ENCODE results near the gene FBXO45.

DNA sequence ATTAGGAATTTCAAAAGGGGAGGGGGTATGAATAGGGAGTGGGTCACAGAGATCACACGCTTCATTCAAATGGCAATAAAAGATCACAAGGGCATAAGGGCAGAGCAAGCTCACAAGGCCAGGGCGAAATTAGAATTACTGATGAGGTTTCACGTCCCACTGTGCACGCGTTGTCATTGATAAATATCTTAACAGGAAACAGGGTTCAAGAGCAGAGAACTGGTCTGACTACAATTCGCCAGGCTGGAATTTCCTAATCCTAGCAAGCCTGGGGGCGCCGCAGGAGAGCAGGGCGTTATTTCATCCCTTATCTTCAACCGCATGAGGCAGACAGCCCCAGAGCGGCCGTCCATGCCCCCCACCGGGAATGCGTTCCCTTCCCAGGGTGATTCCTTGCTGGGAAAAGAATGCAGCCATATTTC, 35.2 kb upstream of the FBXO45 start:
- TF ChIP-seq, protein P1, sequence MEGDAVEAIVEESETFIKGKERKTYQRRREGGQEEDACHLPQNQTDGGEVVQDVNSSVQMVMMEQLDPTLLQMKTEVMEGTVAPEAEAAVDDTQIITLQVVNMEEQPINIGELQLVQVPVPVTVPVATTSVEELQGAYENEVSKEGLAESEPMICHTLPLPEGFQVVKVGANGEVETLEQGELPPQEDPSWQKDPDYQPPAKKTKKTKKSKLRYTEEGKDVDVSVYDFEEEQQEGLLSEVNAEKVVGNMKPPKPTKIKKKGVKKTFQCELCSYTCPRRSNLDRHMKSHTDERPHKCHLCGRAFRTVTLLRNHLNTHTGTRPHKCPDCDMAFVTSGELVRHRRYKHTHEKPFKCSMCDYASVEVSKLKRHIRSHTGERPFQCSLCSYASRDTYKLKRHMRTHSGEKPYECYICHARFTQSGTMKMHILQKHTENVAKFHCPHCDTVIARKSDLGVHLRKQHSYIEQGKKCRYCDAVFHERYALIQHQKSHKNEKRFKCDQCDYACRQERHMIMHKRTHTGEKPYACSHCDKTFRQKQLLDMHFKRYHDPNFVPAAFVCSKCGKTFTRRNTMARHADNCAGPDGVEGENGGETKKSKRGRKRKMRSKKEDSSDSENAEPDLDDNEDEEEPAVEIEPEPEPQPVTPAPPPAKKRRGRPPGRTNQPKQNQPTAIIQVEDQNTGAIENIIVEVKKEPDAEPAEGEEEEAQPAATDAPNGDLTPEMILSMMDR (IDR thresholded peaks at IDR 0.05 in 4 of 5, conservative IDR thresholded peaks at IDR 0.05 in 1 of 5), result no peak
- TF ChIP-seq POLR2A (IDR thresholded peaks at IDR 0.05), result no peak

Measured in gastrocnemius medialis (tissue), 4 donors.